GM18907 (cell line): Measurements from ENCODE around the gene TASP1.
"Not testable (repeated sequence)": the region's sequence is repeated elsewhere in the genome, so short reads cannot be mapped to it uniquely, and the experiment has no call there.

ENCODE experiments used
- ATAC-seq: cut with Tn5 transposase; IDR thresholded peaks from one replicate; pipeline ENCODE4 v1.9.1; 2021; ENCODE audit warnings: mild to moderate bottlenecking, moderate library complexity; ENCODE audit not compliant: unreplicated experiment

The TASP1 gene

DNA sequence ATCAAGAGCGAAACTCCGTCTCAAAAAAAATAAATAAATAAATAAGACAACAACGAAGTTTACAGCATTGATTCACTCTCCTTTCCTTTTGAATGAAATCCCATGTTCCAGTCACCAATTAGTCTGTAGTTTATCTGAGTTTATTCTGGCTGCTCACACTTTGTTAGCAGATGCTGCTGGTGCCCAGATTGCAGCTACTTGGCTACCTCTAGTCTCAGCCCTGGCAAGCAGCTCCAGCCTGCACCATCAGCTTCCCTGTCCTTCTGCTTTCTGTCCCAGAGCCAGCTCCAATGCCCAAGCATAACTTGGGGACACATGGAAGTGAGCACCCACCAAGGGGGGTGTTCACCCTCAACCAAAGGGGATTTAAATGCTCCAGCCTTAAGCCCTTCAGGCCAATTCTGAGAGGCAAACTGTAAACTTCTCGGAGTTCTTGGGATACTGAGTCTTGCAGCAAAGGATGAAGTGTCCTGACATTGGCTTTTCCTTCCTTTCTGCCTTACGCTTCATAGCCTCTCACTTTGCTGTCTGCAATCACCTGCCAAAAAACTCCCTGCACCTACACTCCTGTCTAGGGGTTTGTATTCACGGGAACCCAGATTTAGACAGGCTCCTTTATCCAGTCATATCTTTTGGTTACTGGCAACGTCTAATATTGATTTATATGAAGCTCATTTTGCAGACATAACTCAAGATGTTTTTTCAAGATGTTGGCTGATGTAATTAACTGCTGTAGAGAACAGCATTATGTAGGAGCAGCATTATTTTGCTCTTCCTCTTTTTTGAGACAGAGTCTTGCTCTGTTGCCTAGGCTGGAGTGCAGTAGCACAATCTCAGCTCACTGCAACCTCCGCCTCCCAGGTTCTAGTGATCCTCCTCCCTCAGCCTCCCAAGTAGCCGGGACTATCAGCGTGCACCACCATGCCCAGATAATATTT is 9.8 kb upstream of the TASP1 start:
- no peak for ATAC-seq

GRCh38 chr20:13644010-13644409 is 5.3 kb upstream of the TASP1 start:
- no peak for ATAC-seq

DNA sequence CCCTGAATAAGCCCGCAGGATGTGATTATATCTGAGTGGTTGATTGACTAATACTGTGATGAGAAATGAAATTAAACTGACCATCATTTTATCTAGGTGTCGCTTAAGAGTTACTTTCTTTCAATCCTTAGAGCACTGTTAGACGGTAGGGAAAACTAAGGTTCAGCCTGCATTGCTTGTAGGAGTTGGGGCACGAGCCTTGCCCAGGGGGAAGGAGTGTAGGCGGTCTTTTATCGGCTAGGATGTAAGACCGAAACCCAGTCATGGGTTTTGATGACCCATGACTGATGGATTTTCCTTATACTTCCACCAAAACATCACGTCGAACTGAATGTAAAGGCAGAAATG is 392 bp upstream of the TASP1 start:
- ATAC-seq, result peak; percentile 17

DNA sequence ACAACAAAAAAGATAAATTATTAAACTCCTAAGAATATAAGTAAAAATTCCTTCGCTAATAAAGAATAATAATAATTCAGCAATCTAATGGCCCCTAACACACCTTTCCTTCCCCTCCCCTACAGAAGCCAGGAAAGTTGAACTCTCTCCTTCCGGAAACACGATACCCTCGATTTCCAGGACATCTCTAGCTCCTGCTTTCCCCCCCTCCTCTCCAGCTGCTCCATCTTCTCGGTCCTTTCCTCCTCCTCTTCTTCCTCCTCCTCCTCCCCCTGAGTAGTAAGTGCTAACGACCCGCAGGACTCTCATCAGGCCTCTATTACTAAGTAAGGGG is 603 bp downstream of the TASP1 start:
- ATAC-seq, result no peak

- ATAC-seq, result no peak
These were observed 6.3 kb downstream of the TASP1 start for GRCh38 chr20:13632431-13632830.

- ATAC-seq, result not testable (repeated sequence)
These were observed 11.2 kb downstream of the TASP1 start for GRCh38 chr20:13627525-13627924.

DNA sequence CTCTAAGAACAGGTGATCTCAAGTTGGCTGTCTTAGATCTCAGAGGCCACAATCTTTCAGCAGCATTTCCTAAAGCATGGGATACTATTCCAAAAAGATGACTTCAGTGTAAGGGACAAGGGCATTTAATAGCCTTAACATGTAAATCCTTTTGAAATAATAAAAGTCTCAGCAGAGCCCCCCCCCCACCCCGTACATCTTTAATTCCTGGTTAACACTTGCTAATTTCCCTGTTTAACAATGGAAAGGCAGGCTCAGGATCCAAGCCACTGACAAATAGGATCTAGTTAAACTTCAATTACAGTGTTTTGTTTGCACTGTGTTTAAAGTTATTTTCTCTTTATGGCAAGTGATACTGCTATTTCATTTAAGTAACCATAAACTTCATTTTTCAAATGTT is 12.0 kb downstream of the TASP1 start:
- no peak for ATAC-seq

DNA sequence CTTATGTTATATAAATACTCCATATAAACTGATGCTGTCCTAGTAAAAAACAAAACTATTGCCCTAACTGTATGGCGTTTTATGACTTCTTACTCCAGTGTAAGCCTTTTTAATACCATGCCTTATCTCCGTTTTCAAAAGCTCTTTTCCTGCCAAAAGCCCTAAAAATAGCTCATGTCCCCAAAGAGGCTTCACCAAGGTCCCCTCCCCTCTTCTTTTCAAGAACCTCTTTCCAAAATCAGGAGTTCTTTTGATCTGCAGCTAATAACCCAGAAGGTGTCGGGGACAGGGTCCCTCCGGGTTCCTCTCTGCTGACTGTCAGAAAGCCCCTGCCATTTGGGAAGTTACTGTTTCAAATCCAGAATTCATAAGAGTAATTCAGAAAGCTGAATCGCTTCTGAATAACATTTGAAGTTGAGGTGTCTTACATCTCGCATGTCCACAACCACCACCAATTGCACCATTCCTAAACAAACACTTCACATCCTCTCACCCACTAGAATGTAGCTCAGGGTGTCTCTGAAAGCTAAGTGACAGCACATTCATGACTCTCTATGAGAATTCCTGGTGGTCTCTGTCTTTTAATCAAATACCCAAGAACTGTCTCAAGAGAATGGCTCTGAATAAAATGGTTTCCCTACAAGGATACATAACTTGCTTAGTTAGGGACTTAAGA is 13.3 kb downstream of the TASP1 start:
- ATAC-seq, result no peak

- ATAC-seq, result not testable (repeated sequence)
These were observed 19.3 kb downstream of the TASP1 start for GRCh38 chr20:13619415-13619814.

- not testable (repeated sequence) for ATAC-seq
These were observed 20.3 kb downstream of the TASP1 start for GRCh38 chr20:13618456-13618855.

DNA sequence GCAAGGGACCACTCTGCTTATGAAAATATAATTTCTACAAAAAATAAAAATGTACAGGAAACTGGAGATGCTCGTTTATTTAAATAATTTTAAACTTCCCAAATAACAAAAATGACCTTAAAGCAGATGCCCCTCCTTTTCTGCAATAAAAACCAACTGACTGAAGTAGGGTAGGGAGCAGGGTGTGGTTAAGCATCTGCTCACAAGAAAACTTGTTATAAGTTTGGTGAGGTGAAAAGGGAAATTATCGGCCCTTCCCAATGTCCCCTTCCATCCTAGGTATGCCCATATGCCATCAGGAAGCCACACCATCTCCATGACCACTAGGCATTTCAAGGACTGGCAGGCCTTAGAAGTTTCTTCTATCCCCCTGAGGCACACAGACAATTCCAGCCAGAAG is 21.1 kb downstream of the TASP1 start:
- ATAC-seq, result not testable (repeated sequence)

GRCh38 chr20:13616713-13617112 is 22.0 kb downstream of the TASP1 start:
- ATAC-seq, result not testable (repeated sequence)

GRCh38 chr20:13613917-13614316 is 24.8 kb downstream of the TASP1 start:
- no peak for ATAC-seq

- no peak for ATAC-seq
These were observed 27.1 kb downstream of the TASP1 start for GRCh38 chr20:13611611-13612125.

DNA sequence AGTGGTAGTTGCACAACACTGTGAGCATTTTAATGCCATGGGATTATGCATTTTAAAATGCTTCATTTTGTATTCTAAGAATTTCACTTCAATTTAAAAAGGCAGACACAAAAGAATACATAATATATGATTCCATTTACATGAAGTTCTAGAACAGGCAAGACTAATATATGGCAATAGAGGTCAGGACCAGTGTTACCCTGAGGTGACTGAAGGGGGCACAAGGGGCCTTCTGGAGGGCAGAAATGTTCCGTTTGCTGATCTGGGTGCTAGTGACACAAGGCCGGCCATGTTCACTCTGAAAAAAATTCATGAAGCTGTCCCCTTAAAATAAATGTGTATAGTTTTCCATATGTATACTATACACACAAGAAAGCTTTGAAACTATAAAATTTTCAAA is 28.5 kb downstream of the TASP1 start:
- ATAC-seq, result no peak

DNA sequence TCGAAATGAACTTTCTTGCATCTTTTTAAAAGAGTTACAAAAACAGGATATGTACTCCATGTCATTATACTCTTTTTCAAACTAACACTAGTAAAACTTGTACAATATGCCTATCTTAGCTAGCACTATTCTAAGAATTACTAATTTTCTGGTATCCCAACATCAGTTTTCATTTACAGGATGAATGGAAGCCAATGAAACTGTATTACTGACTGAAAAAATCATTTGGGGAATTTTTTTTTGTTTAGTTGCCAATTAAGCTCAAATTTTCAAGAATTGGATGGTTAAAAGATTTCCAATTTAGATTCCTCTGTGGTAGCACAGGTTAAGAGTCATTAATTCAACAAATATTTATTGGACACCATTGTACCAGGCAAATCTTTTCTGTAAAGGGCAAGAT is 30.7 kb downstream of the TASP1 start:
- no peak for ATAC-seq

DNA sequence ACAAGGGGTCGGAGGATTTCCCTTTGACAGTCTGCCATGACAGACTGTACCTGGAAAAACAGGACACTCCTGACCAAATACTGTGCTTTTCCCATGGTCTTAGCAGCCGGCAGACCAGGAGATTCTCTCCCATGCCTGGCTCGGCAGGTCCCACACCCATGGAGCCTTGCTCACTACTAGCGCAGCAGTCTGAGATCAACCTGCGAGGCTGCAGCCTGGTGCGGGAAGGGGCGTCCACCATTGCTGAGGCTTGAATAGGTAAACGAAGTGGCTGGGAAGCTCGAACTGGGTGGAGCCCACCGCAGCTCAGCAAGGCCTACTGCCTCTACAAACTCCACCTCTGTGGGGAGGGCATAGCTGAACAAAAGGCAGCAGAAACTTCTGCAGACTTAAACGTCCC is 45.3 kb downstream of the TASP1 start:
- not testable (repeated sequence) for ATAC-seq

DNA sequence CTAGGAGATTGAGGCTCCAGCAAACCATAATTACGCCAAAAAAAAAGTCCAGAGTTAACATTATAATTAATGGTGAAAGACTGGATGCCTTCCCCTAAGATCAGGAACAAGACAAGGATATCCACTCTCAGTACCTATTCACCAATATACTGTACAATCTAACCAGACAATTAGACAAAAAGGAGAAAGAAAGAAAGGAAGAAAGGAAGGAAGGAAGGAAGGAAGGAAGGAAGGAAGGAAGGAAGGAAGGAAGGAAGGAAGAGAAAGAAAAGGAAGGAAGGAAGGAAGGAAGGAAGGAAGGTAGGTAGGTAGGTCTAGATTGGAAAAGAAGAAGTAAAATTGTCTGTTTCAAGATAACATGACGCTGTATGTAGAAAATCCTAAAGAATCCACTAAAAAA is 50.7 kb downstream of the TASP1 start:
- ATAC-seq, result no peak

GRCh38 chr20:13587370-13587769 is 51.4 kb downstream of the TASP1 start:
- ATAC-seq, result no peak

DNA sequence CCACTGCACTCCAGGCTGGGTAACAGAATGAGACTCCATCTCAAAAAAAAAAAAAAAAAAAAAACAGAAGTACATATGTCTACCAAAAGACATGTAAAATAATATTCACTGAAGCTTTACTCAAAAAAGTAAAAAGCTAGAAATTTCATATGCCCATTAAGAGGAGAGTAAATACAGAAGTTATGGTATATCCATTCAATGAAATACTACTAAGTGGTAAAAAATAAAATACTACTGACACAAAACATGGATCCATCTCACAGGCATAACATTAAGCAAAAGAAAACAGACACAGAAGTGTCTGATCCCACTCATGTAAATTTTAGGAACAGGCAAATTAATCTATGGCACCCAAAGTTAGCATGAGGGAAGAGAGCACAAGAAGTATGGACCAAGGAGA is 52.6 kb downstream of the TASP1 start:
- no peak for ATAC-seq

DNA sequence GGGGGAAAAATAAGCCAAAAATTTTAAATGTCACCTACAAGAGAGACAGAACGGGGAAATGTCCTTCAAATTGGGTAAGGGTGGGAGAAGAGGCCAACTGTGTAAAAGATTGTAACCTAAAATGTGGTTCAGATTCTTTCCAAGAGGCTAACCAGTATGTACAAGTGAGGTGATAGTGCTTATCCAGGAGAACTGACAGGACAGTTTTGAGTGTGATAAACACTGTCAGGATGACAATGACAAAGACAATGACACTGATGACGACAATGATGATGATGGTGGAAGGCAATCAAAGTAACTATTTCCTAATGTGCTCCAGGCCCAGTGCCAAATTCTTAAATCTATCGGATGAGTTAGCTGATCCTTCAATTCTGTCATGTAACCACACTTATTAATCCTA is 57.3 kb downstream of the TASP1 start:
- no peak for ATAC-seq

DNA sequence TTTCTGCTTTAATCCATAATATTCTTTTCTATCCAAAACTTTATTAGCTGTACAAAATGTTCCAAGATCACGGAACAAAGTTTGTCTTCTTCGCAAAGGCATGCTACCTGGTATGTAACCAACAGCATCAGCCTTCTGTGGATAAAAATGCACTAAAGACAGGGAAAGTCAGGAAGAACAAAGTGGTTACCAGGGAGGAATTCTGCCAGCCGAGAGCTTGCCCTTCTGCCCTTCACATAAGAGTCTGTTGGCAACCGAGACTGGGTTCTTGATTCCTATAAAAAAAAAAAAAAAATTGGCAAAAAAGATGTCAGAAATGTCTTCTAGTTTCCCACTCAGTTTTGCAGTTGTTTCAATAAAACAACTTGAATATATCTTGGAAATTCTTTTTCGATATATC is 58.0 kb downstream of the TASP1 start:
- ATAC-seq, result no peak
